A549 (cell line): Measurements from ENCODE around the gene FAM53B.

Experiments
- CTCF ChIP-seq: fragments of >200 bp; sonication (Bioruptor Twin); formaldehyde crosslinking; IDR thresholded peaks from 3 replicates; pipeline ENCODE4 v1.5.1; 2016
- EP300 ChIP-seq, 2 experiments: fragments of >200 bp; sonication (Bioruptor Twin); formaldehyde crosslinking; IDR thresholded peaks; 2 replicates in 1 of 2; 3 replicates in 1 of 2; pipeline ENCODE4 v1.6.1; 2016 to 2017
- FOXS1 ChIP-seq: fragments of 250-450 bp; sonication (Bioruptor Pico); IDR thresholded peaks from 2 replicates; pipeline ENCODE4 v1.5.0; 2020; ENCODE audit warnings: mild to moderate bottlenecking, moderate library complexity
- JUN ChIP-seq, 2 experiments: fragments of >200 bp; sonication (Bioruptor Twin); formaldehyde crosslinking; IDR thresholded peaks; 2 replicates in 1 of 2; 3 replicates in 1 of 2; pipeline ENCODE4 v1.6.1; 2016 to 2017
- POLR2A ChIP-seq: IDR thresholded peaks from 2 replicates; pipeline ENCODE4 v1.6.1; 2012; ENCODE audit warnings: mild to moderate bottlenecking, low read length
- POLR2AphosphoS2 ChIP-seq: conservative IDR thresholded peaks from 2 replicates; pipeline ENCODE4 v1.6.1; 2012; ENCODE audit warnings: low read length, improper control_type of control experiment, inconsistent platforms
- RAD21 ChIP-seq, 2 experiments: fragments of >200 bp in 1 of 2; sonication (Bioruptor Twin) in 1 of 2; formaldehyde crosslinking in 1 of 2; IDR thresholded peaks in 1 of 2; conservative IDR thresholded peaks in 1 of 2; 2 replicates in 1 of 2; 3 replicates in 1 of 2; pipeline ENCODE4 v1.6.1; 2012 to 2018; ENCODE audit warnings: inconsistent platforms in 1 of 2
- RCOR1 ChIP-seq: fragments of 150-350 bp; IDR thresholded peaks from 2 replicates; pipeline ENCODE4 v1.6.1; 2014; ENCODE audit warnings: antibody characterized with exemption, low read length, low read depth
- TF ChIP-seq, protein P1 (sequence below): fragments of 250-450 bp; sonication (Bioruptor Pico); IDR thresholded peaks from 2 replicates; pipeline ENCODE4 v1.5.0; 2021; ENCODE audit warnings: mild to moderate bottlenecking, moderate library complexity, borderline replicate concordance

DNA sequence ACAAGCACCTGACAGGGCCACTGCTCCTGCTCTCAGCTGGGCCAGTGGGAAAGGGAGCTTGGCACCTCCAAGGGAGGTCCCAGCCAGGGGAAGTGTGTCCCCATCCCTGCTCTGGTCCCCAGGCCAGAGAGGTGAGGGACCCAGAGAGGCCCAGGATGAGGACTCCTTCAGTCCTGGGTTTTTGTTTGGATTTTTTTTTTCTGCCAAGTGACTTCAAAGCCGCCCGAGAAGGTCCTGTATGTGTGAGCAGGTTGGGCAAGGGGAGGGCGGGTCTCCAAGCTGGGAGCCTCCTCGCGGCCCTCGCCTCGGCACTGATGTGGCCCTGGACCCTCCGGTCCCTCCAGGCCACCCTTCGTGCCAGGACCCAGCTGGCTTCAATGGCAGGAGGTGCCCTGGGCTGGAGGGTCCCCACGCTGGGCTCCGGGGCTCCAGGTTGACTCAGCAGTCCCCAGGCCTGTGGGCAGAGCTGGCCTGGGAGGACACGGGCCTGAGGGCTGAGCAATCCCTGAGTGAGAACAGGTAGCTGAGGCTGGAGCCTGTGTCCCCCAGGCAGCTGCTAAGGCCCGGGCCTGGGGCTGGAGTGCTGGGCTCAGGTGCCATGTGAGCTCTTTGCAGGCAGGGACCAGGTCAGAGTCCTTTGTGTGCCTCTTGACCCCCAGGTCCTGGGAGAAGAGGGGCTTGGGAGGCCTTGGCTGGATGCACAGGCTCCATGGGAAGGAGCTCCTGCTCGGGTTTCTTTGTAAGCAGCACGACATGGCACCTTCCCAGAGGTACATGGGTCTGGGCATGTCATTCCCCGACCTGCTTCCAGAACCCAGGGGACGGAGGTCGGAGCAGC, 140.6 kb downstream of the FAM53B start:
- no peak for TF ChIP-seq CTCF
- TF ChIP-seq, protein P1, sequence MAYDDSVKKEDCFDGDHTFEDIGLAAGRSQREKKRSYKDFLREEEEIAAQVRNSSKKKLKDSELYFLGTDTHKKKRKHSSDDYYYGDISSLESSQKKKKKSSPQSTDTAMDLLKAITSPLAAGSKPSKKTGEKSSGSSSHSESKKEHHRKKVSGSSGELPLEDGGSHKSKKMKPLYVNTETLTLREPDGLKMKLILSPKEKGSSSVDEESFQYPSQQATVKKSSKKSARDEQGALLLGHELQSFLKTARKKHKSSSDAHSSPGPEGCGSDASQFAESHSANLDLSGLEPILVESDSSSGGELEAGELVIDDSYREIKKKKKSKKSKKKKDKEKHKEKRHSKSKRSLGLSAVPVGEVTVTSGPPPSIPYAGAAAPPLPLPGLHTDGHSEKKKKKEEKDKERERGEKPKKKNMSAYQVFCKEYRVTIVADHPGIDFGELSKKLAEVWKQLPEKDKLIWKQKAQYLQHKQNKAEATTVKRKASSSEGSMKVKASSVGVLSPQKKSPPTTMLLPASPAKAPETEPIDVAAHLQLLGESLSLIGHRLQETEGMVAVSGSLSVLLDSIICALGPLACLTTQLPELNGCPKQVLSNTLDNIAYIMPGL, result no peak
- TF ChIP-seq POLR2AphosphoS2, result no peak
- no peak for TF ChIP-seq RAD21 (conservative IDR thresholded peaks at IDR 0.05 in 1 of 2, IDR thresholded peaks at IDR 0.05 in 1 of 2)
- TF ChIP-seq JUN (IDR thresholded peaks at IDR 0.05), result no peak
- no peak for TF ChIP-seq RCOR1
- TF ChIP-seq EP300 (IDR thresholded peaks at IDR 0.05), result no peak
- TF ChIP-seq FOXS1 (CRISPR knock-in tag), result no peak
- TF ChIP-seq POLR2A, result no peak
